HepG2 (cell line): ENCODE measurements around the gene CLMP. TPM values are rescaled to one million over a fixed set of nuclear protein-coding genes. Genes with fewer than 3 reads are reported as not detected.

Source experiments
- ATAC-seq: fragments of 200-7000 bp; cut with Tn5 transposase; 3 replicates; pipeline ENCODE4 v1.9.1; 2020; ENCODE audit warnings: mild to moderate bottlenecking, moderate library complexity
- BruUV-seq: library from RNA; stranded (reverse); fragments of 400-500 nt; replicated peaks from 2 replicates; lab custom pipeline; 2021; lab: Mats Ljungman, UMichigan
- CTCF ChIA-PET: fragments of 300-600 bp; formaldehyde crosslinking; extraction: SDS; loops from one replicate; lab custom pipeline; 2021; ENCODE audit warnings: low total read pairs, inconsistent platforms, low intra/inter-chr PET ratio; lab: Yijun Ruan, JAX
- POLR2A ChIA-PET: fragments of 350-600 bp; sonication (Branson Sonifier 250); formaldehyde crosslinking; loops from one replicate; lab custom pipeline; 2020; ENCODE audit warnings: antibody characterized with exemption, inconsistent platforms; lab: Yijun Ruan, JAX
- DNase-seq: peaks from one replicate; pipeline ENCODE4 v3.0.0-alpha.2; 2015; ENCODE audit warnings: low spot score
- FAIRE-seq: peaks from 3 replicates; lab custom pipeline; 2011; peaks lifted over from hg19 to GRCh38; lab: Jason Lieb, UNC
- H2AFZ ChIP-seq: one replicate; pipeline ENCODE4 v1.6.1; 2011; ENCODE audit warnings: low read length, inconsistent platforms
- H3K27ac ChIP-seq: fragments of 300-600 bp; 3 replicates; pipeline ENCODE4 v1.8.0; 2011; ENCODE audit warnings: mixed run types, mild to moderate bottlenecking, mixed read lengths, low read length, inconsistent platforms; ENCODE audit not compliant: insufficient read depth; ENCODE audit errors: extremely low read length
- H3K27me3 ChIP-seq, 2 experiments: fragments of 200-600 bp in 1 of 2; 2 replicates in 1 of 2; 3 replicates in 1 of 2; pipeline versions ENCODE4 v1.6.0 to v1.8.0; 2011; ENCODE audit warnings: low read length in 2 of 2, mild to moderate bottlenecking in 2 of 2, moderate library complexity in 2 of 2, inconsistent platforms in 1 of 2; ENCODE audit not compliant: insufficient read depth in 2 of 2, control insufficient read depth in 1 of 2
- H3K36me3 ChIP-seq, 2 experiments: fragments of 200-600 bp in 1 of 2; replicated peaks in 1 of 2; 2 replicates in 1 of 2; 3 replicates in 1 of 2; pipeline versions ENCODE4 v1.5.1 to v1.8.0; 2011; ENCODE audit warnings: low read length in 2 of 2, inconsistent platforms in 1 of 2; ENCODE audit not compliant: insufficient read depth in 2 of 2, control insufficient read depth in 1 of 2
- H3K4me1 ChIP-seq: 2 replicates; pipeline ENCODE4 v1.5.1; 2012; ENCODE audit warnings: low read length, inconsistent platforms; ENCODE audit not compliant: insufficient read depth
- H3K4me2 ChIP-seq: 2 replicates; pipeline ENCODE4 v1.6.0; 2011; ENCODE audit warnings: low read depth, low read length, inconsistent platforms
- H3K4me3 ChIP-seq, 3 experiments: fragments of 200-600 bp in 1 of 3; sonication (generic), shearing (Covaris generic) in 1 of 3; replicated peaks in 1 of 3; 2 replicates each; pipeline ENCODE4 v1.5.1; 2011 to 2016; ENCODE audit warnings: low read length in 3 of 3, inconsistent platforms in 2 of 3, low read depth in 2 of 3, mild to moderate bottlenecking in 2 of 3, control low read depth in 1 of 3, mixed read lengths in 1 of 3; ENCODE audit not compliant: insufficient read depth in 1 of 3
- H3K79me2 ChIP-seq: one replicate; pipeline ENCODE4 v1.6.1; 2011; ENCODE audit warnings: low read length, inconsistent platforms; ENCODE audit not compliant: insufficient read depth
- H3K9ac ChIP-seq: 2 replicates; pipeline ENCODE4 v1.6.0; 2011; ENCODE audit warnings: mild to moderate bottlenecking, low read depth, low read length, inconsistent platforms; ENCODE audit not compliant: insufficient read depth
- H3K9me3 ChIP-seq: 2 replicates; pipeline ENCODE4 v1.5.1; 2012; ENCODE audit warnings: mild to moderate bottlenecking, low read length
- H4K20me1 ChIP-seq: 2 replicates; pipeline ENCODE4 v1.6.0; 2011; ENCODE audit warnings: inconsistent platforms, mild to moderate bottlenecking, low read length, moderate library complexity; ENCODE audit not compliant: insufficient read depth
- GMEB1 ChIP-seq: sonication (generic); formaldehyde crosslinking; IDR thresholded peaks from 2 replicates; pipeline ENCODE4 v1.5.1; 2020; ENCODE audit warnings: missing genetic modification reagents, mild to moderate bottlenecking, borderline replicate concordance
- PLSCR1 ChIP-seq: sonication (generic); formaldehyde crosslinking; IDR thresholded peaks from 2 replicates; pipeline ENCODE4 v1.5.0; 2020; ENCODE audit warnings: missing genetic modification reagents, mild to moderate bottlenecking, borderline replicate concordance
- SIX4 ChIP-seq: sonication (generic); formaldehyde crosslinking; IDR thresholded peaks from 2 replicates; pipeline ENCODE4 v1.4.0; 2020; ENCODE audit warnings: missing genetic modification reagents
- SNAI1 ChIP-seq: sonication (generic); formaldehyde crosslinking; IDR thresholded peaks from 2 replicates; pipeline ENCODE4 v1.5.0; 2020; ENCODE audit warnings: mild to moderate bottlenecking, missing genetic modification reagents, borderline replicate concordance
- TFE3 ChIP-seq: IDR thresholded peaks from 2 replicates; pipeline ENCODE4 v1.6.1; 2016
- THAP11 ChIP-seq: IDR thresholded peaks from 2 replicates; pipeline ENCODE4 v1.6.1; 2016; ENCODE audit warnings: missing biosample characterization, missing genetic modification reagents
- TP53 ChIP-seq: sonication (generic); formaldehyde crosslinking; conservative IDR thresholded peaks from 2 replicates; pipeline ENCODE4 v1.4.0; 2020; ENCODE audit warnings: missing genetic modification reagents
- ZEB1 ChIP-seq: IDR thresholded peaks from 2 replicates; pipeline ENCODE4 v1.6.1; 2012; ENCODE audit warnings: mild to moderate bottlenecking, low read depth, inconsistent platforms; ENCODE audit not compliant: insufficient replicate concordance
- ZNF124 ChIP-seq: sonication (generic); formaldehyde crosslinking; IDR thresholded peaks from 2 replicates; pipeline ENCODE4 v1.4.0; 2020; ENCODE audit warnings: missing genetic modification reagents
- ZNF558 ChIP-seq: sonication (generic); formaldehyde crosslinking; IDR thresholded peaks from 2 replicates; pipeline ENCODE4 v1.9.0; 2022; ENCODE audit warnings: mild to moderate bottlenecking, missing genetic modification reagents, borderline replicate concordance
- ZXDC ChIP-seq: sonication (generic); formaldehyde crosslinking; IDR thresholded peaks from 2 replicates; pipeline ENCODE4 v1.5.0; 2020; ENCODE audit warnings: mild to moderate bottlenecking, missing genetic modification reagents
- WGBS: methylation state at CpG from one replicate; pipeline ENCODE4 v1.1.6; 2017; ENCODE audit warnings: low lambda C conversion rate; 5-methylcytosine and 5-hydroxymethylcytosine counted together
- in situ Hi-C: cut with HindIII; loops from 2 replicates; pipeline ENCODE4 v1.10.0; 2017; ENCODE audit warnings: low pct_unique_long_range_greater_than_20kb; ENCODE audit not compliant: extremely low pct_ligation_motif_present
- intact Hi-C: fragments of 100-400 bp; cut with micrococcal nuclease; formaldehyde crosslinking; loops from one replicate; pipeline ENCODE4 v1.10.0; 2022; ENCODE audit not compliant: unreplicated experiment
- polyA plus RNA-seq, 8 experiments: library from polyadenylated mRNA; depleted of rRNA in 3 of 8; stranded (reverse) in 7 of 8; unstranded in 1 of 8; fragments of >200 nt; fragmentation: Illumina TruSeq in 4 of 8; extraction: Trizol in 4 of 8; gene quantifications; 2 replicates each; pipeline versions ENCODE4 v1.2.1 to v1.2.3, GENCODE V29; 2011 to 2016; ENCODE audit warnings: low read depth in 4 of 8, missing spikeins in 1 of 8, mixed read lengths in 1 of 8; ENCODE audit not compliant: insufficient read depth in 1 of 8
- total RNA-seq, 5 experiments: library from RNA; depleted of rRNA; stranded (reverse); fragments of >200 nt; fragmentation: Illumina TruSeq; extraction: Trizol; gene quantifications; 2 replicates each; pipeline ENCODE4 v1.2.3, GENCODE V29; 2016; ENCODE audit warnings: low read depth in 1 of 5

The CLMP gene
- total and polyA plus RNA-seq, 2 of the 13 experiments (the other 11 are each of a cell fraction or from before 2014, with no cell fraction given) = not detected

GRCh38 chr11:123164732-123165450, 30.2 kb downstream of the CLMP start:
- Histone ChIP-seq H3K79me2 (no peaks in the 10 kb centered on the region), H3K9ac (no peak overlapping the region), H3K4me3 (no peak overlapping the region), H3K4me2 (no peak overlapping the region), H3K27me3 (peaks cover 0 to 6% of the 10 kb centered on the region in 2 experiments; a peak in 2 of 5 replicates), H3K4me1 (no peaks in the 10 kb centered on the region), H3K27ac (no peak overlapping the region), H3K9me3 (no peaks in the 10 kb centered on the region), H3K36me3 (no peaks in the 10 kb centered on the region), H2AFZ (no peak overlapping the region), H4K20me1 (no peaks in the 10 kb centered on the region)
- intact Hi-C loops = loop anchor here (5.0 kb wide), 1 partner anchor 82 kb away; no protein-coding TSS in a partner anchor
- DNase-seq = no peak
- FAIRE-seq = no peak
- no peak for ATAC-seq
- in situ Hi-C loops = no loop called here
- no TSS peak for BruUV-seq
- 43% methylated on average over 7 of the region's 7 CpGs for WGBS
- ChIA-PET POLR2A (no interaction called here), CTCF (no interaction called here)
- TF ChIP-seq ZNF558 = no peak
- no peak for TF ChIP-seq GMEB1
- no peak for TF ChIP-seq THAP11 (CRISPR knock-in tag)
- TF ChIP-seq SNAI1 = no peak
- TF ChIP-seq PLSCR1 (CRISPR knock-in tag) = no peak
- TF ChIP-seq ZNF124 (CRISPR knock-in tag) = no peak
- no peak for TF ChIP-seq TFE3 (CRISPR knock-in tag)
- TF ChIP-seq SIX4 = no peak
- TF ChIP-seq TP53 (CRISPR knock-in tag) = no peak
- no peak for TF ChIP-seq ZEB1
- TF ChIP-seq ZXDC (CRISPR knock-in tag) = no peak
